Mucosa of descending colon (tissue), 3 donors: ENCODE results near the gene COG8. TPM values are rescaled to one million over a fixed set of nuclear protein-coding genes. Genes with fewer than 3 reads are reported as not detected.

Experiments
- ATAC-seq: fragments of 200-7000 bp; cut with Tn5 transposase; one replicate; pipeline ENCODE4 v1.9.1; 2020; ENCODE audit warnings: mild to moderate bottlenecking, moderate library complexity
- DNase-seq, 3 donors: peaks; one replicate each; pipeline ENCODE4 v3.0.0-alpha.2; 2020
- H3K36me3 ChIP-seq: fragments of 200-600 bp; one replicate; pipeline ENCODE4 v1.8.0; 2021; ENCODE audit warnings: low read depth, mild to moderate bottlenecking
- H3K4me1 ChIP-seq: fragments of 200-600 bp; one replicate; pipeline ENCODE4 v1.8.0; 2021; ENCODE audit warnings: low read depth, mild to moderate bottlenecking
- H3K4me3 ChIP-seq: fragments of 200-600 bp; one replicate; pipeline ENCODE4 v1.8.0; 2021; ENCODE audit warnings: mild to moderate bottlenecking
- H3K9me3 ChIP-seq: fragments of 200-600 bp; one replicate; pipeline ENCODE4 v1.8.0; 2021; ENCODE audit warnings: mild to moderate bottlenecking
- intact Hi-C, 2 donors: fragments of 100-400 bp; cut with DNase I in 1 of 2; cut with micrococcal nuclease in 1 of 2; formaldehyde crosslinking; loops; one replicate each; pipeline versions ENCODE4 v1.11.0 to v1.11.1; 2022; cut with DNase I, micrococcal nuclease
- total RNA-seq, 3 donors: library from RNA; stranded (reverse); fragmentation: NEBNext Ultra II Directional in 2 of 3; extraction: Animal tissue kit (Norgen Biotek cat#: 25700) in 2 of 3; gene quantifications; one replicate each; pipeline versions ENCODE4 v1.2.1 to v1.2.4, GENCODE V29; 2021 to 2023
- TF ChIP-seq, protein P1 (sequence below): fragments of 200-600 bp; IDR thresholded peaks from one replicate; pipeline ENCODE4 v1.8.0; 2022; ENCODE audit warnings: antibody characterized with exemption, mild to moderate bottlenecking
- donor health status: DM: no; HTN: no; CAD: no; lungs with moderate emphysema.
- donor health status: DM: no; HTN: no; CAD: no.
- donor health status: DM: no; HTN: yes; CAD: no.

COG8 gene
- total RNA-seq, 3 donors from 2014 or later, result 35.6 to 38.3 (median 36.8) TPM

DNA sequence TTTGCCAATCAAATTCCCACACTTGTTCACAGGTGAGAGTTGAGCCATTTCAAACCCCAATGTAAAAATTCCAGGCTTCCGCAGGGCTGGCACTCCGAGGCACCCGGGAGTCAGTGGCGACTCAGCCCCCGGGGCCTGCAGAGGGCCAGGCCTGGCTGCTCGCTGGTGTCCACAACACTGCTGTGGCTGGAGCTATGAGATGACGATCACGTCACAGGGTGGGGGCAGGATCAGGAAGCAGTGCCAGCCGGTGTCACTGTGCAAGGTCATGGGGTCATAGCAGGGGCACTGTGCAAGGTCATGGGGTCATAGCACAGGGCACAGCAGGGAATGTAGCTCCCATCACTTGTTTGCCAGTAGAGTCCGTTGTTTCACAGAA, 20.5 kb downstream of the COG8 start:
- TF ChIP-seq, protein P1, sequence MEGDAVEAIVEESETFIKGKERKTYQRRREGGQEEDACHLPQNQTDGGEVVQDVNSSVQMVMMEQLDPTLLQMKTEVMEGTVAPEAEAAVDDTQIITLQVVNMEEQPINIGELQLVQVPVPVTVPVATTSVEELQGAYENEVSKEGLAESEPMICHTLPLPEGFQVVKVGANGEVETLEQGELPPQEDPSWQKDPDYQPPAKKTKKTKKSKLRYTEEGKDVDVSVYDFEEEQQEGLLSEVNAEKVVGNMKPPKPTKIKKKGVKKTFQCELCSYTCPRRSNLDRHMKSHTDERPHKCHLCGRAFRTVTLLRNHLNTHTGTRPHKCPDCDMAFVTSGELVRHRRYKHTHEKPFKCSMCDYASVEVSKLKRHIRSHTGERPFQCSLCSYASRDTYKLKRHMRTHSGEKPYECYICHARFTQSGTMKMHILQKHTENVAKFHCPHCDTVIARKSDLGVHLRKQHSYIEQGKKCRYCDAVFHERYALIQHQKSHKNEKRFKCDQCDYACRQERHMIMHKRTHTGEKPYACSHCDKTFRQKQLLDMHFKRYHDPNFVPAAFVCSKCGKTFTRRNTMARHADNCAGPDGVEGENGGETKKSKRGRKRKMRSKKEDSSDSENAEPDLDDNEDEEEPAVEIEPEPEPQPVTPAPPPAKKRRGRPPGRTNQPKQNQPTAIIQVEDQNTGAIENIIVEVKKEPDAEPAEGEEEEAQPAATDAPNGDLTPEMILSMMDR, result no peak
- ATAC-seq (no peak), DNase-seq (no peak)
- H3K36me3 ChIP-seq, result peaks cover 21% of the 10 kb centered on the region
- no peaks in the 10 kb centered on the region for H3K9me3 ChIP-seq
- peaks cover under 1% of the 10 kb centered on the region for H3K4me1 ChIP-seq
- intact Hi-C loops, result no loop called here
- no peak overlapping the region for H3K4me3 ChIP-seq

DNA sequence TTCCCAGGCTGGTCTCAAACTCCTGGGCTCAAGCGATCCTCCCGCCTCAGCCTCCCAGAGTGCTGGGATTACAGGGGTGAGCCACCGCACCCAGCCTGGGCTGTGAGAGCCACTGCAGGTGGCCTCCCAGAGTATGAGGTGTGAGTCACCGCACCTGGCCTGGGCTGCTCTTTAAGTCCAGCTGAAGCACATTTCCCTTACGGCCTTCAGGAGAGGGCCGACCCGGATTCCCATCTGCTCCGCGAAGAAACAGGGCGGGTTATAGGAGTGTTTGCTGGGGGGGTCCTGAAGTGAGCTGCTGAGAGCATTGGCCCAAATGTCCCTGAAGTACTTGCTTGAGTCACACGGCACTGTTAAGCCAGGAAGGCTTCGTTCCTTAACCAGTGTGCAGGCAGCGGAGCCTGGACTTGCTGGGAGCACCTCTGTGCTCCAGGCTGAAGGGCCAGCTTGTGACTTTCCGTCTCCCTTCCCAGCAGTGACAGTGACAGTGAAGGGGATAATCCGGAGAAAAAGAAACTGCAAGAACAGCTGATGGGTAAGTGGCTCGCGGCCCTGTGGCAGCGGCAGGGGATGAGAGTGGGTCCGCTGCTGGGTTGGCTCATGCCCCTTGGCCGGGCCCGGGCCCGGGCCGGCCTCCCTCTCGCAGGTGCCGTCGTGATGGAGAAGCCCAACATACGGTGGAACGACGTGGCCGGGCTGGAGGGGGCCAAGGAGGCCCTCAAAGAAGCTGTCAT, 21.0 kb downstream of the COG8 start:
- TF ChIP-seq, protein P1, result no peak
- no peak overlapping the region for H3K4me3 ChIP-seq
- DNase-seq, result no peak
- H3K4me1 ChIP-seq, result no peaks in the 10 kb centered on the region
- no peak for ATAC-seq
- H3K9me3 ChIP-seq, result no peaks in the 10 kb centered on the region
- peaks cover 19% of the 10 kb centered on the region for H3K36me3 ChIP-seq
- intact Hi-C loops, result no loop called here

DNA sequence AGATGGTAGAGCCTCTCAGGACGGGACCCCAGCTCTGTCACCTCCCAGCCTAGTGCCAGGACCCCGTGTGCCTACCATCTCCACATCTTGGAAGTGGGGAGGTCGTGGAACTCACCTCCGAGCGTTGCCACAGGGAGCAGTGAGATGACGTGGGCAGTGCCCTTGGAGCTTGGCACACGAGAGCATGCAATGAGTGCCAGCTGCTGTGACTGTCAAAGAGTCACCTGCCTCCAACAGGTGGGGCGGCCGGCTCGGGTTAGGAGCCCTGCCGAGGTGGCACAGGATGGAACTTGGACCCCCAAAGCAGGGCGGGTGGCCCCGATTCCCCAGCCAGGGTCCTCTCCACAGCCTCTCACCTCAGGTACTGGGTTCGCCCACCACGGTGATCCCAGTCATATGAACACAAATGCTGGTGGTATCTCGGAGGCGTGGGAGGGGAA, 22.7 kb downstream of the COG8 start:
- H3K36me3 ChIP-seq, result peaks cover 19% of the 10 kb centered on the region
- no peaks in the 10 kb centered on the region for H3K9me3 ChIP-seq
- TF ChIP-seq, protein P1, result no peak
- H3K4me3 ChIP-seq, result no peak overlapping the region
- intact Hi-C loops, result no loop called here
- no peak for DNase-seq
- ATAC-seq, result no peak
- peaks cover 12% of the 10 kb centered on the region for H3K4me1 ChIP-seq

DNA sequence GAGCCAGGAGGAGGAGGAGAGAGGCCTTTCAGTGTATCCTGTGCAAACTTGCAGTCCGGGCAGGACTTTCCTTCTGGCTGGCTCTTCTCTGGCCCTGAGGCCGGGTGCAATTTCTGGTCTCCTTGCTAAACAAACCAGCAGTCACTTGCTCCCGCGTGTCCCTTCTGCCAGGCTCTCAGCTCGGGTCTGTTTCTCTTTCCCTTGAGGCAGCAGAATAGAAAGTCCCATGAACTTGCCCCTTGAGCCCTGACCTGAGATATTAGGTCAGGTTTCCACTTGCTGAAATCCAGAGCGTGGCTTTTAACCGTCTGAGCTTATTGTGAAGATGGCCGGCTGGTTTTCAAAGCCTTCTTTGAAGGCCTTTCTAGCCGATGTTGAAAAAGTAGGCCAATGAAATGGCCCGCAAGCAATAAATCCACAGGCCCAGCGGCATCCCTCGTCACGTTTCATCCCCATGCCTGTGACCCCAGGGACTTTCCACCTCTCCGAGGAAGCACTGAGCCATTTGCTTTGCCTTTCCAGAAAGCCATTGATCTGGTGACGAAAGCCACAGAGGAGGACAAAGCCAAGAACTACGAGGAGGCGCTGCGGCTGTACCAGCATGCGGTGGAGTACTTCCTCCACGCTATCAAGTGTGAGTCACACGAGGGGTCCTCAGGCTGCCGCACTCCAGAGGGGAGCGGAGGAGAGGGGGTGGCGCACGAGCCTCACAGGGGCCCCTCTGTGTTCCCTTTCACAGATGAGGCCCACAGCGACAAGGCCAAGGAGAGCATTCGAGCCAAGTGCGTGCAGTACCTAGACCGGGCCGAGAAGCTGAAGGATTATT, 23.7 kb downstream of the COG8 start:
- no peak for DNase-seq
- Histone ChIP-seq H3K36me3 (peaks cover 10% of the 10 kb centered on the region), H3K4me1 (peaks cover 14% of the 10 kb centered on the region), H3K4me3 (no peak overlapping the region), H3K9me3 (no peaks in the 10 kb centered on the region)
- intact Hi-C loops, result no loop called here
- ATAC-seq, result no peak
- TF ChIP-seq, protein P1, result no peak

DNA sequence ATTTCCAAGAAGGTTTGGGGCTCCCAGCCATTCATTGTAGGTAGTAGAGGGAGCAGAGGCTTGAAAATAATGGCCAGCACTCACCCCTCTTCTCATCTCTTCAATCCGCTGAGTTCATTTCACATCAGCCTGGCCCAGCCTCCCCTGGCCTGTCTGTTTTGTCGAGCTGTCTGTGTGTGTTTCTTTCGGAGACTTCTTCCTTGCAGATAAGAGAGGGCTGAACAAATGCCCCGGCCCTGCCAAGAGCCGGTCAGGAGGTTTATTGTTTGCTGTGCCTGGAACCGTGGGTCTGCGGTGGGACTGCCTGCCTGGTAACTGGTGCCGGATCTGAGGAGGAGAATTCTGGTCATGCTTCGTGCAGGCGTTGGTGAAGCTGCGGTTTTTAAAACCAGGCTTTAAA, 24.8 kb downstream of the COG8 start:
- DNase-seq (no peak), ATAC-seq (no peak)
- TF ChIP-seq, protein P1, result no peak
- intact Hi-C loops, result no loop called here
- peaks cover 7% of the 10 kb centered on the region for H3K36me3 ChIP-seq
- H3K9me3 ChIP-seq, result no peaks in the 10 kb centered on the region
- H3K4me3 ChIP-seq, result no peak overlapping the region
- H3K4me1 ChIP-seq, result peaks cover 17% of the 10 kb centered on the region
